GM12892 (cell line): ENCODE data around the gene TPSAB1.

Experiments
- POLR2A ChIP-seq: IDR thresholded peaks from 2 replicates; pipeline ENCODE4 v1.6.1; 2011; ENCODE audit warnings: low read depth, low read length, control low read depth
- POLR2AphosphoS5 ChIP-seq: IDR thresholded peaks from 2 replicates; pipeline ENCODE4 v1.6.1; 2011; ENCODE audit warnings: low read depth, low read length, control low read depth
- TAF1 ChIP-seq: IDR thresholded peaks from 2 replicates; pipeline ENCODE4 v1.6.1; 2011; ENCODE audit warnings: low read depth, mild to moderate bottlenecking, control low read depth, low read length, borderline replicate concordance

DNA sequence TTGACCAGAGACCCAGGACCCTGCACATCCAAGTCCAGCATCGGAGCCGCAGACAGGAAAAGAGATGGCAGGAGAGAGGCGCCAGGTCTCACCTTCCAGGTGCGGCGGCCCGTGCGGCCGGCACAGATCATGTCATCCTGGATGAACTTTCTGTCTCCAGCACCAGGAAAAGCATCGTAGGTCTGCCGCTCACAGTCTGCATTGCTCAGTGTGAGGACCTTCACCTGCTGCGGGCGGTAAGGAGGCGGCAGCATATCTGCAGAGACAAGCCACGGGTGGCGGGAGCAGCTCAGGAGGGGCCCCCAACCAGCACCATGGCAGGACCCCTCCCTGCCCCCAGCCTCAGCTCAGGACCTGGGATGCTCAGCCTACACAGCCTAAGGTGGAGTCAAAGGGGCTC lies 33.3 kb downstream of the TPSAB1 start:
- TF ChIP-seq POLR2A: no peak
- TF ChIP-seq POLR2AphosphoS5: no peak
- TF ChIP-seq TAF1: no peak
